Mammary epithelial cell (primary cell): ENCODE data around the gene SLC16A10.

Source experiments
- EZH2 ChIP-seq: IDR thresholded peaks from 2 replicates; pipeline ENCODE4 v1.6.1; 2012; ENCODE audit warnings: low read length, inconsistent platforms, borderline replicate concordance
- TF ChIP-seq, protein P1 (sequence below), 2 donors: IDR thresholded peaks in 1 of 2; conservative IDR thresholded peaks in 1 of 2; 2 replicates each; pipeline ENCODE4 v1.5.1; 2011 to 2012; ENCODE audit warnings: inconsistent platforms in 2 of 2, low read length in 2 of 2, mild to moderate bottlenecking in 2 of 2, control low read depth in 1 of 2, low read depth in 1 of 2; ENCODE audit not compliant: insufficient read depth in 1 of 2; ENCODE audit errors: extremely low read depth in 1 of 2

DNA sequence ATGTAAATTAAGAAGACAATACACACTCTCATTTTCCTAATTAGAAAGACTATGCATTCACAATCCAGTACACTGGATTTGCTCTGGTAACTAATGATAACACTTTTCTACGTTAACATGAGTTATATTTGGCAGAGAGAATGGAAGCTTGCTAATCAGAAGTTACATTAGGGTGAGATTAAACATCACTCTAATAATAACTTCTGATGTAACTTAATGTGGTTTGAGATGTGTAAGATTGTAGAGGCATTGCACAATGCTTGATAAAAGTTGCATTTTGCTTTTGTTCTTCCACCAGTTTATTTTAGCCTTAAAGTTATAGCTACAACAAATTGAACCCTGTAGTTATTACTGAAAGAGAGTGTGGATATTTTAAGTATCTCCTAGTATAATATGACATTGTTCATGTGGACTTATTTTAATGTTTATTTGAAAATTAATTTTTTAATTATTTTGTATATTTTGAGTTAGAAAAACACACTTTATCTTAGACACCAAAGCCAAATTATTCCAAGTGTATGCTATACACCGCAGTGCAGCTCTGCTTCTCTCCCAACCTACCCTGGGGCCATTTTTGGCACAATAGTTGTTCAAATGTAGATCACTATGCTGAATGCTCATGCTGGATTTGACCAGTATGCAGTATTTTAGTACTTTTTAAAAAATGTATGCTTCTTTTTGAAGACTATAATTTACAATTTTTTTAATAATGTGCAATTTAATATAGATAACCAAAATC lies 143.2 kb downstream of the SLC16A10 start:
- TF ChIP-seq, protein P1, sequence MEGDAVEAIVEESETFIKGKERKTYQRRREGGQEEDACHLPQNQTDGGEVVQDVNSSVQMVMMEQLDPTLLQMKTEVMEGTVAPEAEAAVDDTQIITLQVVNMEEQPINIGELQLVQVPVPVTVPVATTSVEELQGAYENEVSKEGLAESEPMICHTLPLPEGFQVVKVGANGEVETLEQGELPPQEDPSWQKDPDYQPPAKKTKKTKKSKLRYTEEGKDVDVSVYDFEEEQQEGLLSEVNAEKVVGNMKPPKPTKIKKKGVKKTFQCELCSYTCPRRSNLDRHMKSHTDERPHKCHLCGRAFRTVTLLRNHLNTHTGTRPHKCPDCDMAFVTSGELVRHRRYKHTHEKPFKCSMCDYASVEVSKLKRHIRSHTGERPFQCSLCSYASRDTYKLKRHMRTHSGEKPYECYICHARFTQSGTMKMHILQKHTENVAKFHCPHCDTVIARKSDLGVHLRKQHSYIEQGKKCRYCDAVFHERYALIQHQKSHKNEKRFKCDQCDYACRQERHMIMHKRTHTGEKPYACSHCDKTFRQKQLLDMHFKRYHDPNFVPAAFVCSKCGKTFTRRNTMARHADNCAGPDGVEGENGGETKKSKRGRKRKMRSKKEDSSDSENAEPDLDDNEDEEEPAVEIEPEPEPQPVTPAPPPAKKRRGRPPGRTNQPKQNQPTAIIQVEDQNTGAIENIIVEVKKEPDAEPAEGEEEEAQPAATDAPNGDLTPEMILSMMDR (conservative IDR thresholded peaks at IDR 0.05 in 1 of 2, IDR thresholded peaks at IDR 0.05 in 1 of 2; ENCODE audit: extremely low read depth in 1 of 2, insufficient read depth in 1 of 2, low read depth in 1 of 2, low read length in 2 of 2), result no peak
- no peak for TF ChIP-seq EZH2
